ENCODE measurements around the gene TLX1.
A peak's percentile ranks its signal among the peaks of the same experiment; 100 is the strongest.

Gene TLX1

DNA sequence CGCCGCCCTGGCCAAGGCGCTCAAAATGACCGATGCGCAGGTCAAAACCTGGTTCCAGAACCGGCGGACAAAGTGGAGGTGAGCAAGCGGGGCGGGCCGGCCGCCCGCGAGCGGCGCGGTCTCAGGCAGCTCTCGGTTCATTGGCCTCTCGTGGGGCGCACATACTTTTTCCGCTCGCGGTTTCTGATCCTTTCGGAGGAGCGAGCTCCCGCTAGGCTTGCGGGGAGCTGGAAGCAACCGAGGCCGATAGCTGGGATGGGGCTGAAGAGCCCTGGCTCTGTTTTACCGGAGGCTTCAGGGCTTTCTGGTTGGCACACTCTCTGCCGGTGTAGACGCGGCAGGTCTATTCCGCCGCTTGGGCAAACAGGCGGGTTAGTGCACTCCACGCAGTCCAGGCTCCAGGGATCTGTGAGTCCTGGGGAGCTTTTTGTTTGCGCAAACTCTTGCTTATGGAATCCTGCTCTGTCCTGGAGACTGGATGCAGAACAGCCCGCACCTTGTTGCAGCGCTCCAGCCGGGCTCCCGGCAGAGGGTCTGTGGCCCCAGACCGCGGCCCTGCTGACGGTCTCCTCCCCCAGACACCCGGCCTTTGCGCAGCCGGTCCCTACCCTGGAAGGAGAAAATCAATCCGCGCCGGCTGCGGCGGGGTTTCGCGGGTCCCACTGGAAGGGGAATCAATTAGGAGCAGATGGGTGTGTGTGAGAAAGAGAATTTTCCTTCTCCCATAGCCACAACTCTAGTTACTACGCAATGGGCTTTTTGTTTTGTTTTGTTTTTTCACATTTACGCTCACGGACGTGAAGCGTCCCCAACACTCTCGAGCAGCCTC, 3.4 kb downstream of the TLX1 start:
- no peak for DNase-seq

DNA sequence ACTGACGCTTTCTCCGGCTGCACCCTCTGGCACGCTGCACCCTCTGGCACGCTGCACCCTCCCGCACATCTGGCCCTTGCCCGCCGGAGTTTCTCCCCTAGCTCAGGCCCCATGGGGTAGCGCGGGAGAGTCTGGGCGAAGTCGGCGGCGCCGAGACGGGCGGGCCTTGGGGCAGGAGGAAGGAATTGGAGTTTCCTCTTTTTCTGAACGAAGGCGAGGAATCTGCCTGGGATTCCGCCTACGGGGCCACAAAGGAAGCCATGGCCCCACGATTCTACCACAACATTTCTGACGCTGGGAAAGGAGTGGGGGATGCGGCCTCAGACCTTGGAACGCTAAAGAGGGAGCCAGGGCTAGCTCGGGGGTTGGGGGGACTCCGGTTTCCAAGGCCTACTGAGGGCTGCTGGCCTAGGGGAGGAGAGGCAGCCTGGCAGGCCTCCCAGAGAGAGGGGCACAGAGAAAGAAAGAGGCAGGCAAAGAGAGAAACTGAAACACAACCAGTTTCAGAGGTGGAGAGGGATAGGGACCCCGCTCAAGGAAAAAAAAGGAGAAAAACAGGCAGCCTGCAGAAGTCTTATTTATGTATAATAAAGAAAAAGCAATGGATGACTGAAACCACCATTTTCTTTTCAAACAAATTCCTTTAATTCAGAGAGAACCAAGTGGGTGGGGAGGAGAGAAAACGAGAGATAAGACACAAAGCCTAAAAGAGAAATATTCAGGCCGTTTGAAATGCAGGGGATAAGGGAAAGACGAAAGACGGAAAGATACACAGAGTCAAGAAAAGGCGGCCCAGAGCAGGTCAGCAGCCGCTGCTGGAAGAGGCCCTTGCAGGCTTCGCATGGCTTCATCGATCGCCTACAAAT, 4.3 kb downstream of the TLX1 start:
- DNase-seq: no peak

DNA sequence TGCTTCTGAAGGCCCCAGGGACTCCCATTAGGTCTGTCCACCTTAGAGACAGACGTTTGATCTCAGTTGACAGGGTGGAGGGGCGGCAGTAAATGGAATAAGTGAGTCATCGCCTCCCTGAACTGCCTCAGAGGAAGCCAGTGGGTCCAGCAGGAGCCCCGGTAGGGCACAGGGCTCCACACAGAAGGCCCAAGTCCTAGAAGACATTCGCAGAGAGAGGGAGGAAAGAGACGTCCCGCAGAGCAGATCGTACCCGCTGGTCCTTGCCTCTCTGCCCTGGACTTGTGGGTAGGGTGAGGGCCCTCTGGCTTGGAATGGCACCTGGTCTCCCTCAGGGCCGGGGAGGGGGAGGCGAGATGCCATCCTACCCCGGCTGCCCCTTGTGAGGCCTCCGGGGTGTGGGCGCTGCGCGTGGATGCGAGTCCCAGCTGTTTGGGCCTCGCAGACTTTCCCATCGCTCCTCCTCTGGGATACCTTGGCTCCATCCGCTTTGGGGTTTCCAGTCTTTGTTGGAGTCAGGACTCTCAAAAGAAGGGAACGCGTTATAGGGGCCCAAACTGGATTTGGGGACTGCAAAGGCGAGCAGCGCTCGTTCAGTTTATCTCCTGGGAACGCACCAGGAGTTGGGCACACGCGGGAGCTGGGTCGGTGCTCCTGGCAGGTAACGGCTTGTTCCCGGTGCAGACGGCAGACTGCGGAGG, 5.1 kb downstream of the TLX1 start:
- no peak for DNase-seq

DNA sequence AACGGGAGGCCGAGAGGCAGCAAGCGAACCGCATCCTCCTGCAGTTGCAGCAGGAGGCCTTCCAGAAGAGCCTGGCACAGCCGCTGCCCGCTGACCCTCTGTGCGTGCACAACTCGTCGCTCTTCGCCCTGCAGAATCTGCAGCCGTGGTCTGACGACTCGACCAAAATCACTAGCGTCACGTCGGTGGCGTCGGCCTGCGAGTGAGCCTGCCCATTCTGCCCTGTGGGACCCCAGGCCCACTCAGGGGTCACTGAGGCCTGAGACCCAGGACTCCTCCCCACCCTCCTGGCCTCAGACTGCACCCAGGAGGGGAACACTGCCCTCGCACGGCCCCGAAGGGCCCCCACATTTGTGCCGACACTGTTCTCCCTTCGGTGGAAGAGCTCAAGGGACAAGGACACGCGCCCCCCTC, 5.6 kb downstream of the TLX1 start:
- DNase-seq: no peak

DNA sequence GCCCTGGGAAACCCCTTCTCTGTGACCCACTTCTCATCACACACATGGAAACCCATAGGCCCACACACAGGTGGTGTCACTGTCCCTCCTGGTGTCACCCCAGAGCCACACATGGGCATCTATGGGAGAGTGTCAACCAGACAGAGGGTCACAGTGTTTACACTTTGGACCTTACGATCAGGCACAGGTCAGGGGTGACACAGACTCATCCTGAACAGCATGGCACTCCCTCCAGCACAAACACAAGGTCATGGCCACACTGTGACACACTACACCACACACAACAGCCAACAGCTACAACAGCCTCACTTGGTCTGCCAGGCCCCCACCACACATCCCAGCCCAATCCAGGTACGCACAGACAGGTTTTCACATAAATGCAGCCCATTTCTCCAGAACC, 6.2 kb downstream of the TLX1 start:
- no peak for DNase-seq

DNA sequence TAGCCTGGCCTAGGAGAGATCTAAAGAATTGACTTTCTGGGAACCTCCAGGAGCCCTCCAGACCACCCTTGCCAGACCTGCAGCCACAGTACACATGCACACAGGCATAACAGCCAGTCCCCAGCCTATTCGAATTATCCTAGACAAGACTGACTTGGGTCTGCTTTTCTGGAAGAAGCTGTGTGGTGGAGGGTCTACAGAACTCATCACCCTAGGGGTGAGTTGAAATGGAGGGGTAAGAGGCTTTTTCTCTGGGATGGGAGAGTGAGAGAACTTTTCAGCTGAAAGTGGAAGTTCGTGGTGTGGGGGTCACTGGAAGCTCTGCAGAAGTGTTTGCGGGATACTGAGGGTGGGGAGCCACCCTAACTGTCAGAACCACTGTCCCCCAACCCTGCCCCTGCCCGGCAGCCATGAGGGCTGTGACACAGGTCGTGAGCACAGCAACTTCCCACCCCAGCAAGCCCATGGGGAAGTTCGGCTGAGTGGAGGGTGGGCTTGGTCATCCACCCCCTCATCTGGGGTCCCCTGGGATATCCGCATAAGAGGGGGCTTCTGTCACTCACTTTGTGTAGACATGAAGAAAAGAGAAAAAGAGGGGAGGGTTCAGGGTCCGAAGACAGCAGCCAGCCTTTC, 7.8 kb downstream of the TLX1 start:
- DNase-seq: no peak

DNA sequence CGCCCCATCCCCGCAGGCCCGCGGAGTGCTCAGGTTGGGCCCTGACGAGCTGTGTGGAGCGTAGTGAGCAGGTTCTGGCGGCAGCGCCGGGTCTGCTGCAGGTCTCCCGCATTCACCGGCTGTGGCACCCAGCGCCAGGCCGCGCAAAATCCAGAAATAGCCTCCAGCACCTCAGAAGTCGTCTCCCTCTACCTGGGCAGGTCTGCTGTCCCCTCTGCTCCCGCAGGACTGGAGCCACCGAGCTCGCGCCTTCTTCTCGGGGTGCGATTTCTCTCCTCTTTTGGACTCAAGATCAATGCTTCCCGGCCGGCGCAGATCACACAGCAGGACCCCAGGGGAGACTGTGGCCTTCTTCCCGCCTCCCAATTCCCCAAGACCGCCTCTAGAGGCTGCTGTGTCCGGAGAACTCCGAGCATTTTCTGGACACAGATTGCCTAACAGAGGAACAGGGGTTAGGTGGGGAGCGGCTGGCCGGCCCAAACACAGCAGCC, 8.4 kb downstream of the TLX1 start:
- DNase-seq: no peak

DNA sequence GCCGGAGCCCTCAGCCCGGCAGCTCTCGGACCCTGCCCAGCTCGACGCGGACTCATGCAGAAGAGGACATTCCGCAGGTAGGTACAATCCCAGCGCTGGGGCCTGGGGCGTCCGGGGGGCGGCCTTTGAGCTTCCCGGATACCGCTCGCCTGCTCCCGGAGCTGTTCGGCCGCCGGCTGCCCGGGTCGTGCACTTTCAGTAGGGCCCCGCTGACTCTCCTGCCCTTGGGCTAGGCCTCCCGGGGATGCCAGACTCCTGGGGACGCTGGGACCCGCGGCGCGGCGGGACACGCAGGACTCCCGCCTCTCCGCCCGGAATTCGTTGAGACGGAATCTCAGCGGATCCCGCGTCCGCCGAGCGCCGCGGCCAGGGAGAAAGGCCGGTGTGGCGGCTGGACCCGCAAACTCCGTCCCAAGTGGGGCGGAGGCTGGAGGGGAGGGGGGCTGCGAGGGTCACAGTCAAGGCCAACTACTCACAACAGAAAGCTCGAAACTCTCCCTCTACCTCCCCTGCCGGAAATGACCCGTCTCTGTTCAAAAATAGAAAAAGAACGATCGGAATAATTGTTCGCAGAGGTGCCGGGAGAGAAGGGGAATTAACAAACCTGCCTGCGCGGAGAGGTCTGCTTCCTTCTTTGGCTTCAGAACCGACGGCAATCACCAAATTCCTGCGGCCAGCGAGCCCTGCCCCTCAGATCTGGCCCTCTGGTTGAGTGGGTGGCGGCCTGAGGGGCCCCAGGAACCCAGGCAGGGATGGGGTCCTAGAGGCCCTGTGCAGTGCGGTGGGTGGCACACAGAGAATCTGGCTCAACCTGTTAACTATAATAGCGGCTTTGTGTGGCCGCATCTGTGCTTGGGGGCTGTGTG, 9.2 kb downstream of the TLX1 start:
- no peak for DNase-seq

DNA sequence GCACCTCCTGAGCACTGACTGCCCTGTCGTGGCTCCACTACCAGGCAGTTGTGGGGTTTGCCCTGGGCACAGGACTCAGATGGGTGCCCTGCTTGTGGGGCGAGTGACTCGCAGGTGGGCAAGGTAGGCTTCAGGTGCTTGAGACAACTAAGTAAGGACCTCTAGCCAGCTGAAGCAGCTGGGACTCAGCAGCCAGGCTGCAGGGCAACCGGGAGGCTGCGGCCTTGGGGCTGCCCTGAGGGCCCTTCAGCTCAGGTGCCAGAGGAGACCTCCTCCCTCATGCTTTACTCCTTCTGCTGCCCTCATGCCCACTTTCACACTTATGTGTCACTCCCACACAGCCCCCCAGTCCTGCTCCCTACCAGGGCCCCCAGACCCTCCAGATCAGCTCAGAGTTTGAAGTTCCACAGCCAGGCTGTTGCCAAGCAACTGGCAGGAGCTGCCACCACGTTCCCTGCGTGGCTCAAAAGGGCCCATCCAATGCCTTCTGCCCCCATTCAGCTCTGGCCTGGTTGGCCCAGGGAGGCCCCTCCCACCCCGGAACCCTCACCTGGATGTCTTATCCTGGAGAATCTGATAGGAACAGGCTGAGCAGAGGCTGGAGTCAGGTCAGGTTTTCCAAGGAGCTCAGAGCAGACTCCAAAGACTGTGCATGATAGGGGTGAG, 10.0 kb downstream of the TLX1 start:
- no peak for DNase-seq

DNA sequence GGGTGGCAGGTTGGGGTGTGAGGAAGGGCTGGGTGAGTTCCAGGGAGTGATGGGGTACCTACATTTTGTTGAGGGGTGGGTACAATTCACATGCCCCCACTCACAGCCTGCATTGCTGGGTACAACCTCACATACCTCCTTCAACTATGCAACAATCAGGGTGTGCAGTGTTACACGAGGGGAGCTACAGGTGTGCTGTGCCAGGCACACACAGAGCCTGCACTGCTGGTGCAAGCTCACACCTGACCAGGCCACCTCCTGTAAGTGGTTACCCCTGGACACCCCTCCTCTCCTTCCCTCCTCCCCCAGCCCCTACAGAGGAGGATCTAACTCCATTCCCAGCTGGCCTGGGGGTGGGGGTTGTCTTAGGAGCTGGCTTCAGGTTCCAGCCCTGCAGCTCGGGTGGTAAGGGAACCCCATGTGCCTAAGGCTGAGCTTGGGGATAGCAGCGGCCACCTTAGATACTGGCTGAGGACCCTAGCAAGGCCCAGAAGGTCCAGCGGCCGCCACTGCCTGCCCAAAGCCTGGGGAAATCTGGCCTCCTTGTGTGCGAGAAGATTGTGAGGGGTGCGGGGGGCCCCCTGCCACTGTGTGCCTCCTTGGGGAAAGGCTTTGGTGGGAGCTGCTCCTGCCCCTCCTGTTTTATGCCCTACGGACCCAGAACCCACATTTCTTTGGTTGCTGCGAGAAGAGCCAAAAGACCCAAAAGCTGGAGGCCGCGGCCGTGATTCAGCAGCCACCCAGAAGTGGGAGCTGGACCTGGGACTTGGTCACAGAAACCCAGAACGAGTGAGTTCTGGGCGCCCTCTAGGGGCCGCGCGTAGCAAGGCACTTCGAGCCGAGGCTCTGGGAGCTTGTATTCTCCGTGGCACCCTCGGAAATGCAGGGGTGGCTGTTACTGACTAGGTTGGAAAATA, 10.8 kb downstream of the TLX1 start:
- DNase-seq: peak; percentile 17

DNA sequence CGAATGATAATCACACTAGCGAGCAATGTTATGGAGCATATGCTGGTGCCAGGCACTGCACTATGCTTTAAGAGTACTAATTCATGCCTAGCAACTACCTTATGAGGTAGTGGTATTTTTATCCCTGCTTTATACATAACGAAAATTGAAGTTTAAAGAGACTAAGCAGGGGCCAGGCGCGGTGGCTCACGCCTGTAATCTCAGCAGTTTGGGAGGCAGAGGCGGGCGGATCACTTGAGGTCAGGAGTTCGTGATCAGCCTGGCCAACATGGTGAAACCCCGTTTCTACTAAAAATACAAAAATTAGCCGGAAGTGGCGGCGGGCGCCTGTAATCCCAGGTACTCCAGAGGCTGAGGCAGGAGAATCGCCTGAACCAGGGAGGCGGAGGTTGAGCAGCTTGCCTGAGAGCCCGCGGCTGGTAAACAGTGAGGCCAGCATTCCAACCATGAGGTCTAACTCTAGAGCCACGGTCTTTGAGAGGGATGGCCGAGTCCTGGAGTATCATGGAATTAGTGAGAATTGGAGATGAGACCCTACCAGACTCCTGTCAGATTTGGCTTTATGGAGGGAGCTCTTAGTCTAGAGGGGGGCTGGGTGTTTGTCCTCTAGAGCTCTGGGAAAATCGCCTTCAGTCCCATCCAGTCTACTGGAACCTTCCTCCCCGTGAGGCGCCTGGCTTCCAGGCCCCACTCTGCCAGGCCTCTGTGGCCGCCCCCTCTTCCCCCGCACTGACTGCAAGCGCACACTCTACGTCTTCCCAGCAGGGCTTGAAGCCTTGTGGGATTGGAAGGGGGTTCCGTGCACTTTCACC, 11.6 kb downstream of the TLX1 start:
- no peak for DNase-seq

DNA sequence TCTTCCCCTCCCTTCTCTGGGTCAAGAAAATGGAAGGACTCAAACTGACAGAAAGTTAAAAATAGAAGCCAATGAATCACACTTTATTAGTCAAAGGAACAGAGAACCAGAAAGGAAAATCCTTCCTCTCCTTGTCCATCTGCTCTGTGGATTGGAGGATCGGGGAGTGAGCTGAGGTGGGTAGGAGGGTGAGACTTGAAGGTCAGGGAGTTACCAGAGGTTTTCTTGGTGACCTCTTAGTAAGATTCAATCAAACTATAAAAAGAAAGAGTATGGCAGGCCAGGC, 12.2 kb downstream of the TLX1 start:
- no peak for DNase-seq

DNA sequence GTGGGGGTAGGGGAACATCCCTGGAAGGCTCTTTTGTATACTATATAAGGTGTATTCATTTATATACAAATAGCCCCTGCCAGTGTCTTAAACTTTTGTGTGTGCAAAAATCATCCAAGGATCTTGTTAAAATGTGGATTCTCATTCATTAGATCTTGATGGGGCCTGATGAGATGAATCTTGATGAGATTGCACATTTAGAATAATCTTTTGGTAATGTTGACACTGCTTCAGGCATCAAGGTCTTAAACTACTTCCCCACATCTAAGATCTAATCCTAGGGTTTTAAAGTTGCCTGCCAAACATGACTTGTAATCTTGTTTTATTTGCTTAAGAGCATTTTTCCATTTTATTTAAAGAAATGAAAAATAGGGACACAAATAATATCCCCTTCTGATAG, 13.0 kb downstream of the TLX1 start:
- no peak for DNase-seq

DNA sequence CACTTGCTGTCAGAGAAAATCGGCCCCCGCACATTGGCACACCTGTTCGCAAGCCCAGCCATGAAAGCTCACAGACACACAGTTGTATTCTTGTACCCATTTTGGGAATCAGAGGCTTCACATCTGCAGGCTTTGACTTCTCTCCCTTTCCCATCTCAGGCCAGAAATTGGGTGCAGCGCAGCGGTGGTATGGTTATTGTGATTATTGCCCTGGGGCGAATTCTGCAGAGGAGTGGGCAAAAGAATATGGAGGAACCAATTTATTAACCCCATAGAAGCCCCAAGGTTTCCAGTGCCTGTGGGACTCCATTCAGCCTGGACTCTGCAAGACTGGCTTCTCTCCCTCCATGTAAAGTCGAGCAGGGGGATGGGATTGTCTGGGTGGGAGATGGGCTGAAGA, 14.0 kb downstream of the TLX1 start:
- DNase-seq: no peak

DNA sequence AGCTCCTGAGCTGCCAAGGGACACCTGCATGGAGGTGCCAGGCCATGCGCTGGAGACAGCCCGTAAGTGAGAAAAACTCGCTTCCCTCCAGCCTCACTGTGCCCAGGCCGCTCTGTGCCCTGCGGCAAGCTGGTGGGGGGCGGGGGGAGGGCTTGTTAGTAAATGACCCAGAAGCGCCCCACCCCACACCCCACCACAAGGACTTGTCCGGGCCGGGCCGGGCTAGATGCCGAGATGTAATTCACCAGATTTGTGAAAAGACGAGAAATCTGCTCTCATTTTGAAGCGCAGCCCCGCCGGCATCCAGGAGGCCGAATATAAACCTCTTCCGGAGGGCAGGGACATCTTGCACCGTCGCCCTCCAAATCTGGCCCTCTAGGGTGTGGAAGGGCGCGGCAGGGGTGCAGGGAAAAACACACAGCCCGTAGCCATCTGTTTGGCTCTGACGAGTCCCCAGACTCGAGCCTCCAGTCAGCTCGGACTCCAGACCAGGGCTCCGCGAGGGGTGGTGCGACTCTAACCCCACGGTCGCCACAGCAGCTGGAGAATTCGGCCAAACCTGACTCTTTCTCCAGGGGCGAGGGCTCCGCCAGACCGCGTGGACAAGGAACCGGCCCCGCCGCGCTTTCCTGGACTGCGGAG, 14.8 kb downstream of the TLX1 start:
- no peak for DNase-seq

DNA sequence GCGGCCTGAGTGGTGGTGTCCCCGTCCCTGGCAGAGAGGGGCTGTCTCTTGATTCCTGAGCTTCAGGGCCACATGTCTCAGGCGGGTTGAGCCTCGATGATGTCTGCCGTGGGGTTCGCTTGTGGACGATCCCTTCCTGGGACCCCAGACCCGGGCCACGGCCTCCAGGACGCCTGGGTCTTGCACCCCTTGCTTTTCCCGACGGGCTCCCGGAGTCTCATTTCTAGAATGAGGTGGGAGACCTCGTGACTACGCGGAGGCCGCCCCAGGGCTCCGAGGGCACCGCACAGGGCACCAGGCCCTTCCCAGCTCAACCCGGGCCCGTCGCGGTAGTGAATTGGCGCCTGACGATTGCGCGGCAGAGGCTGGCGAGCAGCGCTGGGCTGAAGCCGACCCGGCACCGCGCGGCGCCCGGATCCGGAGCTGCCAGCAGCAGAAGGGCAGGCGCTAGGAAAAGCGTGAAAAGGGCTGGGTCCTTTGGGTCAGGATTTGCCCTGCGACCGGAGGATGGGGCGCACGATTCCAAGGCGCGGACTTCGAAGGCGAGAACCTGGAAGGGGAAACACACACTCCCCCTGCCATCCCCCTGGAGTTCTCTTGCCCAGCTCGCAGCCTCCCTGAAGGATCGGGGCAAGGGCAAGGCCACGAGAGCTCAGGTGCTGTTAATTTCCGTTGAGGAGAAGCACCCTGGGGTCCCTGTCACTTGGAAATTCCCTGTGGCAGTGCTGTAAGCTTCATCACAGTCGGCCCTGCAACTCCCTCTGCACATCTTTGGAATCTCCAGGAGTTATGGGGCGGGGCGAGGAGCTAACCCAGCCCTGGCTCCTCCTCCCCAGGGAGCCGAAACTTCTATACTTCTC, 15.5 kb downstream of the TLX1 start:
- DNase-seq: no peak

DNA sequence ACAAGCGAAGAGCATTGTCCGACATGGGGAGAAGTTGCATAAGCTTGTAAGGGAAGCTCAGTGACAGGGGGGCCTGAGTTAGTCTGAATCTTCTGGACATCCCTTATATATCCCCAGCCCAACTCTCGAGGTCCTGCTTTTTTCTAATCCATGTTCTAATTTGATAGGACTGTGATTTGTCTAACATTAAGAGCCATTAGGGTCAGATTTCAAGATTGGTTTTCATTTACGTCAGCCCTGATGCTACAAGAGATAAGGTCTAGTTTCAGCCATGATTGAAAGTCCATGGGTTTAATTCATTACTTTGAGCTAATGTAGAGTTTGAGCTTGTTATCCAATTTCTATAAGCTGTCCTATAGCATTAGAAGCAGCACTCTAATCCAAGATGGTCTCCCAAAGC, 20.3 kb downstream of the TLX1 start:
- no peak for DNase-seq

DNA sequence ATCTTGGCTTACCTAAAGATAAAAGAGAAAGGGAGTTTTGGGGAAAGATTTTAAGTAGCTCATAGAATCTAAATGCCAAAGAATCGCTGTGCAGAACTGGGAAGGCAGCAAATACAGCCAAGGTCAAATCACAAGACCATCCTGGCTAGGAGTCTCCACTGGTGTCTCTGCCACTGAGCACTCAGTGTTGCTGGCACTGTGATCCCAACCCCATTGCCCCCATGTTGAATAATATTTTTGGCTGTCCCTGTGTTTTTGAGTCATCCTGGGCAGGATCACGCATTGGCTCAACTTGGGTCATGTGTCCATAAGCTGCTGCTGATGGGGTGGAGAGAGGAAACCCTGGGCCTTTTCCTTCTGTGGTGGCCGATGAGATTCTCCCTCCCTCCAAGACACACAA, 21.2 kb downstream of the TLX1 start:
- DNase-seq: no peak

Measured in GF-D8 (cell line).